Measurements from ENCODE around the gene OR10A2.
"Not testable (repeated sequence)": the region's sequence is repeated elsewhere in the genome, so short reads cannot be mapped to it uniquely, and the experiment has no call there.

Gene OR10A2

GRCh38 chr11:6889835-6890234, 27.0 kb downstream of the OR10A2 start:
- DNase-seq, result no peak

GRCh38 chr11:6892400-6892799, 29.5 kb downstream of the OR10A2 start, which contains the start of gene OR2D2:
Gene OR2D2 (minus strand): TSS chr11:6892500. CDS start chr11:6892500, 0 bp downstream.
- no peak for DNase-seq

GRCh38 chr11:6894097-6894496, 31.2 kb downstream of the OR10A2 start:
- no peak for DNase-seq

- DNase-seq, result no peak
Observed at GRCh38 chr11:6895010-6895409, 32.2 kb downstream of the OR10A2 start.

GRCh38 chr11:6898911-6899310, 36.1 kb downstream of the OR10A2 start:
- no peak for DNase-seq

- no peak for DNase-seq
Observed at GRCh38 chr11:6900327-6900999, 37.6 kb downstream of the OR10A2 start.

GRCh38 chr11:6904804-6905203, 41.9 kb downstream of the OR10A2 start:
- not testable (repeated sequence) for DNase-seq

- no peak for DNase-seq
Observed at GRCh38 chr11:6911378-6911777, 48.5 kb downstream of the OR10A2 start.

GRCh38 chr11:6911948-6912347, 49.1 kb downstream of the OR10A2 start:
- DNase-seq, result no peak

GRCh38 chr11:6919698-6920097, 56.8 kb downstream of the OR10A2 start:
- DNase-seq, result no peak

- DNase-seq, result no peak
Observed at GRCh38 chr11:6920702-6921101, 57.8 kb downstream of the OR10A2 start, which contains the start of gene OR2D3. Gene OR2D3 (plus strand): TSS chr11:6921002. CDS start chr11:6921002, 0 bp downstream.
